SK-N-SH (cell line): ENCODE measurements around the gene CX3CL1. TPM values are rescaled to one million over a fixed set of nuclear protein-coding genes. Genes with fewer than 3 reads are reported as not detected.

Experiments
- CTCF ChIA-PET: fragments of 300-600, 350-600 bp; formaldehyde crosslinking; extraction: SDS; loops from one replicate; lab custom pipeline; 2021; lab: Yijun Ruan, JAX
- POLR2A ChIA-PET: fragments of 350-600 bp; sonication (Branson Sonifier 250); formaldehyde crosslinking; extraction: SDS; loops from one replicate; lab custom pipeline; 2020; ENCODE audit warnings: antibody characterized with exemption, inconsistent platforms; lab: Yijun Ruan, JAX
- DNase-seq: peaks from one replicate; pipeline ENCODE4 v3.0.0; 2012
- H2AFZ ChIP-seq: fragments of 200-600 bp; sonication (generic); 2 replicates; pipeline ENCODE4 v1.8.1; 2016; ENCODE audit warnings: antibody characterized with exemption, mild to moderate bottlenecking, low read depth
- H3F3A ChIP-seq: fragments of 200-600 bp; sonication (generic); replicated peaks from 2 replicates; pipeline ENCODE3; 2016; ENCODE audit warnings: antibody characterized with exemption, mild to moderate bottlenecking; ENCODE audit not compliant: insufficient read depth
- H3K27ac ChIP-seq, 2 experiments: fragments of 200-500 bp in 1 of 2; fragments of 200-600 bp in 1 of 2; sonication (Bioruptor generic) in 1 of 2; sonication (generic), shearing (Covaris generic) in 1 of 2; 2 replicates each; pipeline versions ENCODE4 v1.5.1 to v1.6.1; 2014 to 2016; ENCODE audit warnings: low read depth in 2 of 2, inconsistent platforms in 1 of 2, low read length in 1 of 2, mild to moderate bottlenecking in 1 of 2, mixed read lengths in 1 of 2
- H3K27me3 ChIP-seq: fragments of 200-600 bp; sonication (generic), shearing (Covaris generic); 2 replicates; pipeline ENCODE4 v1.6.1; 2016; ENCODE audit warnings: mixed run types; ENCODE audit not compliant: insufficient read depth
- H3K36me3 ChIP-seq, 2 experiments: fragments of 200-500 bp in 1 of 2; fragments of 200-600 bp in 1 of 2; sonication (Bioruptor generic) in 1 of 2; sonication (generic) in 1 of 2; replicated peaks in 1 of 2; 2 replicates each; pipeline versions ENCODE3 to v1.5.1; 2014 to 2016; ENCODE audit warnings: low read length in 1 of 2, mild to moderate bottlenecking in 1 of 2; ENCODE audit not compliant: insufficient read depth in 2 of 2, control insufficient read depth in 1 of 2
- H3K4me1 ChIP-seq, 2 experiments: fragments of 200-500 bp in 1 of 2; fragments of 200-600 bp in 1 of 2; sonication (Bioruptor generic) in 1 of 2; sonication (generic), shearing (Covaris generic) in 1 of 2; 2 replicates each; pipeline versions ENCODE4 v1.5.1 to v1.6.1; 2014 to 2016; ENCODE audit warnings: low read depth in 1 of 2, low read length in 1 of 2, mixed run types in 1 of 2; ENCODE audit not compliant: insufficient read depth in 2 of 2, control insufficient read depth in 1 of 2
- H3K4me2 ChIP-seq: fragments of 200-600 bp; sonication (generic), shearing (Covaris generic); 2 replicates; pipeline ENCODE4 v1.6.1; 2017; ENCODE audit warnings: mixed run types
- H3K4me3 ChIP-seq, 2 experiments: fragments of 200-500 bp in 1 of 2; fragments of 200-600 bp in 1 of 2; sonication (Bioruptor generic) in 1 of 2; sonication (generic), shearing (Covaris generic) in 1 of 2; 2 replicates each; pipeline versions ENCODE4 v1.5.1 to v1.8.1; 2014 to 2016; ENCODE audit warnings: low read depth in 2 of 2, inconsistent platforms in 1 of 2, low read length in 1 of 2, mild to moderate bottlenecking in 1 of 2, mixed read lengths in 1 of 2, moderate library complexity in 1 of 2
- H3K79me2 ChIP-seq: fragments of 200-600 bp; sonication (generic); 2 replicates; pipeline ENCODE4 v1.8.1; 2017; ENCODE audit warnings: mild to moderate bottlenecking; ENCODE audit not compliant: insufficient read depth
- H3K9ac ChIP-seq: fragments of 200-600 bp; sonication (generic); 2 replicates; pipeline ENCODE4 v1.6.1; 2017; ENCODE audit warnings: mixed run types
- H3K9me2 ChIP-seq: fragments of 200-600 bp; sonication (generic); 2 replicates; pipeline ENCODE4 v1.6.1; 2017; ENCODE audit warnings: mixed run types
- H3K9me3 ChIP-seq: fragments of 200-600 bp; sonication (generic); 2 replicates; pipeline ENCODE4 v1.6.1; 2017; ENCODE audit warnings: mixed run types, mild to moderate bottlenecking, moderate library complexity
- H4K20me1 ChIP-seq: fragments of 200-600 bp; sonication (generic); 2 replicates; pipeline ENCODE4 v1.6.1; 2017; ENCODE audit warnings: mild to moderate bottlenecking, mixed run types; ENCODE audit not compliant: insufficient read depth
- CHD2 ChIP-seq: fragments of 150-350 bp; IDR thresholded peaks from 2 replicates; pipeline ENCODE4 v1.6.1; 2018; ENCODE audit warnings: low read length; ENCODE audit not compliant: partially characterized antibody
- CTCF ChIP-seq: fragments of 200-600 bp; sonication (generic); IDR thresholded peaks from 2 replicates; pipeline ENCODE4 v1.6.1; 2017; ENCODE audit warnings: antibody characterized with exemption, mild to moderate bottlenecking, moderate library complexity
- ELF1 ChIP-seq: IDR thresholded peaks from 2 replicates; pipeline ENCODE4 v1.4.0; 2012
- EZH2phosphoT487 ChIP-seq: fragments of 200-600 bp; sonication (generic); IDR thresholded peaks from 2 replicates; pipeline ENCODE4 v1.6.1; 2017; ENCODE audit warnings: low read depth, mixed run types, mild to moderate bottlenecking, antibody characterized with exemption, moderate library complexity, borderline replicate concordance
- FOSL2 ChIP-seq: IDR thresholded peaks from 2 replicates; pipeline ENCODE4 v1.4.0; 2012; ENCODE audit warnings: low read depth, mild to moderate bottlenecking, moderate library complexity, borderline replicate concordance
- FOXJ3 ChIP-seq: sonication (generic); formaldehyde crosslinking; IDR thresholded peaks from 2 replicates; pipeline ENCODE4 v1.5.1; 2020; ENCODE audit warnings: mild to moderate bottlenecking, missing genetic modification reagents
- FOXM1 ChIP-seq: IDR thresholded peaks from 2 replicates; pipeline ENCODE4 v1.4.0; 2012; ENCODE audit warnings: low read depth, mild to moderate bottlenecking
- IRF3 ChIP-seq: fragments of 150-350 bp; IDR thresholded peaks from 2 replicates; pipeline ENCODE4 v1.6.1; 2016; ENCODE audit warnings: mild to moderate bottlenecking, low read depth, low read length
- MXI1 ChIP-seq: IDR thresholded peaks from 2 replicates; pipeline ENCODE4 v1.6.1; 2012; ENCODE audit warnings: mild to moderate bottlenecking, low read depth, low read length, improper control_type of control experiment
- NFIC ChIP-seq: IDR thresholded peaks from 2 replicates; pipeline ENCODE4 v1.4.0; 2012; ENCODE audit warnings: borderline replicate concordance
- POLR2AphosphoS5 ChIP-seq: IDR thresholded peaks from 2 replicates; pipeline ENCODE4 v1.6.1; 2012; ENCODE audit warnings: low read depth, low read length
- RCOR1 ChIP-seq: fragments of 150-350 bp; IDR thresholded peaks from 2 replicates; pipeline ENCODE4 v1.6.1; 2017; ENCODE audit warnings: antibody characterized with exemption, low read length
- REST ChIP-seq: IDR thresholded peaks from 2 replicates; pipeline ENCODE4 v1.6.1; 2012; ENCODE audit warnings: mild to moderate bottlenecking, low read depth, low read length, moderate library complexity
- SIN3A ChIP-seq: IDR thresholded peaks from 2 replicates; pipeline ENCODE4 v1.6.1; 2012; ENCODE audit warnings: low read depth, mild to moderate bottlenecking, low read length, moderate library complexity, borderline replicate concordance
- SMC3 ChIP-seq: IDR thresholded peaks from 2 replicates; pipeline ENCODE4 v1.6.1; 2012; ENCODE audit warnings: low read depth, low read length, improper control_type of control experiment
- ZBTB33 ChIP-seq: IDR thresholded peaks from 2 replicates; pipeline ENCODE4 v1.4.0; 2012; ENCODE audit warnings: low read depth, borderline replicate concordance
- WGBS: methylation state at CpG from one replicate; pipeline ENCODE4 v1.1.6; 2017; ENCODE audit warnings: low lambda C conversion rate; 5-methylcytosine and 5-hydroxymethylcytosine counted together
- polyA plus RNA-seq, 3 experiments: library from polyadenylated mRNA; depleted of rRNA; stranded (reverse); fragments of >200 nt; gene quantifications; 2 replicates each; pipeline ENCODE4 v1.2.3, GENCODE V29; 2012

Gene CX3CL1
- polyA plus RNA-seq, 1 of the 3 experiments (the other 2 are of a cell fraction), result 6.8 TPM

- peaks cover 9 to 10% of the 10 kb centered on the region in 2 experiments; a peak in 3 of 4 replicates for H3K4me1 ChIP-seq
- POLR2A ChIA-PET, result interaction anchor here (0.5 kb wide), 1 partner anchor 76 kb away, joined by 3 read pairs; no protein-coding TSS in a partner anchor
- CTCF ChIA-PET, result interaction anchor here (1.1 kb wide), 1 partner anchor 29 kb away, joined by 3 read pairs; no protein-coding TSS in a partner anchor
- H3F3A ChIP-seq, result no peaks in the 10 kb centered on the region
- H3K9me2 ChIP-seq, result no peaks in the 10 kb centered on the region
- H3K27me3 ChIP-seq, result no peaks in the 10 kb centered on the region
- no peak for DNase-seq
- H3K9me3 ChIP-seq, result no peaks in the 10 kb centered on the region
- H3K9ac ChIP-seq, result no peak overlapping the region
- no peak for TF ChIP-seq SMC3
- no peak for TF ChIP-seq EZH2phosphoT487
- TF ChIP-seq FOXJ3 (CRISPR knock-in tag), result no peak
- TF ChIP-seq NFIC, result no peak
- no peak for TF ChIP-seq FOXM1
- TF ChIP-seq ZBTB33, result no peak
- no peak for TF ChIP-seq MXI1
- TF ChIP-seq CHD2, result no peak
- TF ChIP-seq FOSL2, result no peak
- no peak for TF ChIP-seq CTCF
- TF ChIP-seq IRF3, result no peak
- no peak for TF ChIP-seq SIN3A
- no peak for TF ChIP-seq RCOR1
- TF ChIP-seq POLR2AphosphoS5, result no peak
- no peak for TF ChIP-seq REST
- no peak for TF ChIP-seq ELF1
- TF ChIP-seq, all 33 proteins: peak for 0
- Histone ChIP-seq H3K79me2 (no peaks in the 10 kb centered on the region), H3K4me2 (no peak overlapping the region), H3K27ac (no peak overlapping the region), H3K4me3 (no peak overlapping the region), H3K36me3 (no peaks in the 10 kb centered on the region), H4K20me1 (no peaks in the 10 kb centered on the region), H2AFZ (no peak overlapping the region)
- 75% methylated on average over 3 of the region's 3 CpGs for WGBS
These were observed 15.5 kb downstream of the CX3CL1 start for GRCh38 chr16:57387598-57388354.
